Measurements from ENCODE around the gene ABTB2. TPM values are rescaled to one million over a fixed set of nuclear protein-coding genes. Genes with fewer than 3 reads are reported as not detected.

The ABTB2 gene
- total RNA-seq, 1 experiment from 2014 or later, result 5.5 TPM

GRCh38 chr11:34173050-34173449, 184.8 kb downstream of the ABTB2 start:
- Histone ChIP-seq H3K18ac (ENCODE audit: insufficient read length, low read depth, low read length) (no peak overlapping the region), H3T11ph (ENCODE audit: low read length) (no peak overlapping the region), H2AFZ (ENCODE audit: low read length) (no peak overlapping the region), H3K79me1 (ENCODE audit: insufficient read depth, low read depth, low read length, poor library complexity, severe bottlenecking) (no peaks in the 10 kb centered on the region), H3K79me2 (ENCODE audit: insufficient read depth, low read length) (no peaks in the 10 kb centered on the region), H3K27ac (ENCODE audit: insufficient read length, low read depth, low read length) (no peak overlapping the region), H3K23ac (ENCODE audit: insufficient read length, low read depth, low read length) (no peak overlapping the region), H3K9me3 (ENCODE audit: control insufficient read depth, low read depth, low read length) (no peaks in the 10 kb centered on the region), H2AK5ac (ENCODE audit: insufficient read length, low read length) (no peak overlapping the region), H3K27me3 (ENCODE audit: insufficient read depth, low read length) (no peaks in the 10 kb centered on the region; the same call in 1 of the 2 replicates), H4K5ac (ENCODE audit: insufficient read length, low read depth, low read length) (no peak overlapping the region), H4K91ac (ENCODE audit: insufficient read length, low read depth, low read length) (no peak overlapping the region), H2BK20ac (ENCODE audit: low read depth, low read length, poor library complexity, severe bottlenecking) (no peak overlapping the region), H3K23me2 (ENCODE audit: insufficient read length, low read depth, low read length, poor library complexity, severe bottlenecking) (no peaks in the 10 kb centered on the region), H4K20me1 (ENCODE audit: control insufficient read depth, insufficient read depth, insufficient read length) (no peaks in the 10 kb centered on the region), H2BK12ac (ENCODE audit: insufficient read length, low read depth, low read length) (no peak overlapping the region), H3K4ac (ENCODE audit: low read depth, low read length) (no peak overlapping the region), H3K9ac (ENCODE audit: extremely low read depth, insufficient read length, low read length) (no peak overlapping the region), H4K8ac (replicated peaks; ENCODE audit: insufficient read length, low read depth, low read length) (no peak overlapping the region), H3K4me2 (ENCODE audit: insufficient read depth, insufficient read length, low read length) (no peak overlapping the region), H2BK5ac (ENCODE audit: insufficient read length, low read length) (no peak overlapping the region), H3K4me1 (ENCODE audit: insufficient read depth, low read length) (no peaks in the 10 kb centered on the region), H2BK15ac (ENCODE audit: low read depth, low read length) (no peak overlapping the region), H2BK120ac (ENCODE audit: low read depth, low read length, poor library complexity, severe bottlenecking) (no peak overlapping the region), H3K14ac (ENCODE audit: insufficient read depth, low read length) (no peak overlapping the region; the same call in 1 of the 2 replicates), H3K56ac (ENCODE audit: insufficient read length, low read depth, low read length) (no peak overlapping the region)
- TF ChIP-seq CTCF (conservative IDR thresholded peaks at IDR 0.05), result no peak
- Mint-ChIP-seq H3K4me3 (no peak overlapping the region), H3K36me3 (ENCODE audit: insufficient read depth in 1 of 3, low read depth in 3 of 3) (no peaks in the 10 kb centered on the region; a peak in 1 of 7 replicates), H3K4me1 (peaks cover 6 to 10% of the 10 kb centered on the region in 2 experiments), H3K27me3 (ENCODE audit: low read depth) (peaks cover 2% of the 10 kb centered on the region), H3K9me3 (no peaks in the 10 kb centered on the region), H3K27ac (no peak overlapping the region; a peak in 1 of 7 replicates)
- WGBS (ENCODE audit: extremely low coverage, insufficient read length, low lambda C conversion rate), result no CpG with 5 or more reads among the region's 16 CpGs
- DNase-seq, result no peak
